ENCODE measurements around the gene C17orf113.
"Not testable (repeated sequence)": the region's sequence is repeated elsewhere in the genome, so short reads cannot be mapped to it uniquely, and the experiment has no call there.

Gene C17orf113

DNA sequence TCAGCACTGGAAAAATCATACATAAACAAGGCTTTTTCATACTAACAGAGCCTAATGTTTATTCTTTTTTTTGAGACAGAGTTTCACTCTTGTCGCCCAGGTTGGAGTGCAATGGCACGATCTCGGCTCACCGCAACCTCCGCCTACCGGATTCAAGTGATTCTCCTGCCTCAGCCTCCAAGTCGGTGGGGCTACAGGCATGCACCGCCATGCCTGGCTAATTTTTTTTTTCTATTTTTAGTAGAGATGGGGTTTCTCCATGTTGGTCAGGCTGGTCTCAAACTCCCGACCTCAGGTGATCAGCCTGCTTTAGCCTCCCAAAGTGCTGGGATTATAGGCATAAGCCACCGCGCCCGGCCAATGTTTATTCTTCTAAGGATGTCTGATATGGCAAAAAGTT lies 36.7 kb downstream of the C17orf113 start:
- H3K4me3 ChIP-seq (ENCODE audit: low read depth, low read length); H3K27ac ChIP-seq (ENCODE audit: low read depth, low read length); H3K27me3 ChIP-seq (ENCODE audit: insufficient read depth, low read length); H2AFZ ChIP-seq (ENCODE audit: low read length, unreplicated experiment); H3K36me3 ChIP-seq (ENCODE audit: insufficient read depth, low read length): not testable (repeated sequence)
- H3K79me2 ChIP-seq (ENCODE audit: control insufficient read depth, insufficient read depth, low read length, unreplicated experiment), result peaks cover 81% of the 10 kb centered on the region
- H3K4me1 ChIP-seq (ENCODE audit: control insufficient read depth, insufficient read depth, low read length, unreplicated experiment), result peaks cover 32% of the 10 kb centered on the region

DNA sequence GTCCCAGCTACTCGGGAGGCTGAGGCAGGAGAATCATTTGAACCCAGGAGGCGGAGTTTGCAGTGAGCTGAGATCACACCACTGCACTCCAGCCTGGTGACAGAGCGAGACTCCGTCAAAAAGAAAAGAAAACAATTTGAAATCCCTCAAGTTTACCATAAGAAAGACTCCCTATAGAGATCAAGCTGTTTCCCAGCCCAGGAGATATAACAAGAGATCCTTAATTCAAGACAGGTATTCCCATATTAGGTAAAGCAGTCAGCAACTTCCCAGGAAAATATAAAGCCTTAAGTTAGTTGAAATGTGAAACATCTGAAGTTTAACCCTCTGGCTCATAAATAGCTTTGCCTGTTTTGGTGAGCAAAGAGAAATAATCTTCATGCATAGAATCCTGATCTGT lies 38.0 kb downstream of the C17orf113 start:
- H3K4me3 ChIP-seq (ENCODE audit: low read depth, low read length); H3K36me3 ChIP-seq (ENCODE audit: insufficient read depth, low read length); H3K27ac ChIP-seq (ENCODE audit: low read depth, low read length); H2AFZ ChIP-seq (ENCODE audit: low read length, unreplicated experiment); H3K27me3 ChIP-seq (ENCODE audit: insufficient read depth, low read length): not testable (repeated sequence)
- peaks cover 92% of the 10 kb centered on the region for H3K79me2 ChIP-seq (ENCODE audit: control insufficient read depth, insufficient read depth, low read length, unreplicated experiment)
- peaks cover 32% of the 10 kb centered on the region for H3K4me1 ChIP-seq (ENCODE audit: control insufficient read depth, insufficient read depth, low read length, unreplicated experiment)

DNA sequence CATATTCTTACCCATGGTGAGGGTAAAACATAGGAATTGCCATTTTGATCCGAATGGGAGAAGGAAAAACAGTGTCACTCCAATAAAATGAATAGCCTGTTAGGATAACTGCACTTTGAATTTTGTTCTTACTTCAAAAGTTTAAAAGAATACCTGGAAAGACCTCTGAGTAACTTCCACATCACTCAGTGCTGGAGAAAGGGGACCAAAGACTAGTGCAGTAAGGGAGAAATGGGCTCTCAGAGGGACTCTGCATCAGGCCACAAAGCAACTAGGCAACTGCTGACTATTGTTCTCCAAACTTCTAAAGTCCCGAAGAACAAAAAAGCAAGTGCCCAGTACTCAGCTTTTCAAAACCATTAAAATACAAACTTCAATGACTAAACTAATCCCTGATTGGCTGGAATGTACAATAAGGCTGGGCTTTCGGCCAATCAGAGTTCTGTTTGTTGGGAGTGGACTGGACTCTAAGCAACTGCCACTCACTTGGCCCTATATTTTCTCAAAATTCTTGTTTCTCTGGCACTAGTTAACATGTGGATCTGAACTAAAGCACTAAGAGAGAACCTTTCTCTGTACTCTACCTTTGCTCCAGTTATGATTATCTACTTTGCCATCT lies 39.4 kb downstream of the C17orf113 start:
- H2AFZ ChIP-seq (ENCODE audit: low read length, unreplicated experiment), result no peak overlapping the region
- H3K4me3 ChIP-seq (ENCODE audit: low read depth, low read length), result peak overlapping the region; percentile 49
- H3K79me2 ChIP-seq (ENCODE audit: control insufficient read depth, insufficient read depth, low read length, unreplicated experiment), result peaks cover 92% of the 10 kb centered on the region
- no peaks in the 10 kb centered on the region for H3K27me3 ChIP-seq (ENCODE audit: insufficient read depth, low read length)
- H3K4me1 ChIP-seq (ENCODE audit: control insufficient read depth, insufficient read depth, low read length, unreplicated experiment), result peaks cover 36% of the 10 kb centered on the region
- H3K27ac ChIP-seq (ENCODE audit: low read depth, low read length), result peak overlapping the region; percentile 57
- H3K36me3 ChIP-seq (ENCODE audit: insufficient read depth, low read length), result peaks cover 3% of the 10 kb centered on the region; the same call in 1 of the 2 replicates

DNA sequence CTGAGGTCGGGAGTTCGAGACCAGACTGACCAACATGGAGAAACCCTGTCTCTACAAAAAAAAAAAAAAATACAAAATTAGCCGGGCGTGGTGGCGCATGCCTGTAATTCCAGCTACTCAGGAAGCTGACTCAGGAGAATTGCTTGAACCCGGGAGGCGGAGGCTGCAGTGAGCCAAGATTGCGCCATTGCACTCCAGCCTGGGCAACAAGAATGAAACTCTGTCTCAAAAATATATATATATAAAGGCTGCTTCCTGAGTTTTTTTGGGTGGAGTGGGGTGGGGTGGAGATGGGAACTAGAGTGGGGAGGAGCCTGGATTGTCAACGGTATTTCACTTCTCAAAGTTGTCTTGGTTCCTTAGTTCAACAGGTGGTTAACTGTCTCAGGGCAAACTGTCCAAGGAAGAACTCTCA lies 40.1 kb downstream of the C17orf113 start:
- not testable (repeated sequence) for H3K36me3 ChIP-seq (ENCODE audit: insufficient read depth, low read length); H2AFZ ChIP-seq (ENCODE audit: low read length, unreplicated experiment); H3K27me3 ChIP-seq (ENCODE audit: insufficient read depth, low read length)
- Histone ChIP-seq H3K27ac (ENCODE audit: low read depth, low read length) (peak overlapping the region; percentile 57), H3K79me2 (ENCODE audit: control insufficient read depth, insufficient read depth, low read length, unreplicated experiment) (peaks cover 90% of the 10 kb centered on the region), H3K4me3 (ENCODE audit: low read depth, low read length) (peak overlapping the region; percentile 49), H3K4me1 (ENCODE audit: control insufficient read depth, insufficient read depth, low read length, unreplicated experiment) (peaks cover 39% of the 10 kb centered on the region)

DNA sequence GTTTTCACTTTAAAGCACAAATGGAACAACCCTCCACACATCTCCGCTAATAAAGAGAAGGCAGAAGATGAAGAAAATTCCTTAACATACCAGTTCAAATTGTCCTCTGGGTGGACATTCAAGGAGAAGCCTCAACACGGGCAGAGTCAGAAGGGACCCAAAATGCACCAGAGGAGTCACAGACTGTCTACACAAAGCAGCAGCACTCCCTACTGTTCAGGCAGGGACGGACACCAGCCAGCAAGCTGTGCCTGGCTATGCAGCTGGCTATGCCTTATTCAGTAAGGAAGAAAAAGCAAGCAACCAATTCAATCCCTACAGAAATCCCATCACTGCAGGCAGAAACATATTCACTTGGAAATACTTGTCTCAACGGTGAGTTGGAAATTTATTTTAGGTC lies 41.2 kb downstream of the C17orf113 start:
- Histone ChIP-seq H3K79me2 (ENCODE audit: control insufficient read depth, insufficient read depth, low read length, unreplicated experiment) (peaks cover 90% of the 10 kb centered on the region), H3K36me3 (ENCODE audit: insufficient read depth, low read length) (peaks cover 3% of the 10 kb centered on the region; the same call in 1 of the 2 replicates), H3K4me3 (ENCODE audit: low read depth, low read length) (no peak overlapping the region), H3K27me3 (ENCODE audit: insufficient read depth, low read length) (no peaks in the 10 kb centered on the region), H3K4me1 (ENCODE audit: control insufficient read depth, insufficient read depth, low read length, unreplicated experiment) (peaks cover 44% of the 10 kb centered on the region), H3K27ac (ENCODE audit: low read depth, low read length) (no peak overlapping the region; the same call in 1 of the 2 replicates), H2AFZ (ENCODE audit: low read length, unreplicated experiment) (no peak overlapping the region)

DNA sequence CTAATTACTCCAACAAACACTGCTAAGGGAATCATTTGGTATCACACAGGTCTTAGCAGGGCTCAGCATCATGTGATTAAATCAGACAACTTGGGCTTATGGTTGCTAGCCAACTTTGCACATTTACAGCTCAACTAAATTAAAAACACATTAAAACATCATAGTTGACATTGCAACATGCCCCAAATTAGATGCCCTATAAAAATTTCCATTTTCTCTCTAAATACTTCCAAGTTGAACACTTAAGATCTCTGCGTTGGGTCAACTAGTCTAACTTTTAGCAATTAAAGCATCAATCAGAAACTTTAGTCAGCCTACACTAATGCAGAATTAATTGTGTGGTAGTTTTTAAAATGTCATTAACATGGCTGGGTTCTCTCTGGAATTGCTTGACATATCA lies 45.2 kb downstream of the C17orf113 start:
- Histone ChIP-seq H3K4me1 (ENCODE audit: control insufficient read depth, insufficient read depth, low read length, unreplicated experiment) (peaks cover 43% of the 10 kb centered on the region), H3K36me3 (ENCODE audit: insufficient read depth, low read length) (peaks cover 14% of the 10 kb centered on the region; the same call in 1 of the 2 replicates), H3K4me3 (ENCODE audit: low read depth, low read length) (no peak overlapping the region), H3K27ac (ENCODE audit: low read depth, low read length) (no peak overlapping the region), H3K27me3 (ENCODE audit: insufficient read depth, low read length) (no peaks in the 10 kb centered on the region), H3K79me2 (ENCODE audit: control insufficient read depth, insufficient read depth, low read length, unreplicated experiment) (peaks cover 91% of the 10 kb centered on the region), H2AFZ (ENCODE audit: low read length, unreplicated experiment) (no peak overlapping the region)

DNA sequence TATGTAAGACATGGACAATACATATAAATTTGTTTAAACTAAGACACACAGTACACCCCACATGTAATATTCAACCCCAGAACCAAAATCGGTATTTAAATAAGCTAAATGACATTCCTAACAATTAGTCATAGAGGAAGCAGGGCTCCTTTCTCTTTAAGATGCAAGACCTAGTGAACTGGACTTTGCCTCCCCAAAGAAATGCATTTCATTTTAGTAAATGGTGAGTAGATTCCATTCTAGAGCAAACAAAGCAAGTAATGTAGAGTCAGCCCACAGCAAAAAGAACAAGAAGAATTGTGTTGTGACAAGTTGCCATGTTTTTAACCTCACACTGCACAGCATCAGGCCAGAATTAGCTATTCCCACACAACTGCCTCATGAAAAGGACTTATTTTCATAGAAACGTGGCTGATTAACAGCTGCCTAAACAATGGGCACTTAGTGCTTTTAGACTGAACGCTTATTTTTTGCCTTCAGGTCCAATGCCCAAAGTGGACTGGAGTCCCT lies 47.6 kb downstream of the C17orf113 start:
- Histone ChIP-seq H2AFZ (ENCODE audit: low read length, unreplicated experiment) (no peak overlapping the region), H3K79me2 (ENCODE audit: control insufficient read depth, insufficient read depth, low read length, unreplicated experiment) (peaks cover 76% of the 10 kb centered on the region), H3K4me3 (ENCODE audit: low read depth, low read length) (peak overlapping the region; percentile 15; the same call in 1 of the 2 replicates), H3K27ac (ENCODE audit: low read depth, low read length) (peak overlapping the region; percentile 9; the same call in 1 of the 2 replicates), H3K36me3 (ENCODE audit: insufficient read depth, low read length) (peaks cover 17% of the 10 kb centered on the region; the same call in 1 of the 2 replicates), H3K27me3 (ENCODE audit: insufficient read depth, low read length) (no peaks in the 10 kb centered on the region), H3K4me1 (ENCODE audit: control insufficient read depth, insufficient read depth, low read length, unreplicated experiment) (peaks cover 32% of the 10 kb centered on the region)

DNA sequence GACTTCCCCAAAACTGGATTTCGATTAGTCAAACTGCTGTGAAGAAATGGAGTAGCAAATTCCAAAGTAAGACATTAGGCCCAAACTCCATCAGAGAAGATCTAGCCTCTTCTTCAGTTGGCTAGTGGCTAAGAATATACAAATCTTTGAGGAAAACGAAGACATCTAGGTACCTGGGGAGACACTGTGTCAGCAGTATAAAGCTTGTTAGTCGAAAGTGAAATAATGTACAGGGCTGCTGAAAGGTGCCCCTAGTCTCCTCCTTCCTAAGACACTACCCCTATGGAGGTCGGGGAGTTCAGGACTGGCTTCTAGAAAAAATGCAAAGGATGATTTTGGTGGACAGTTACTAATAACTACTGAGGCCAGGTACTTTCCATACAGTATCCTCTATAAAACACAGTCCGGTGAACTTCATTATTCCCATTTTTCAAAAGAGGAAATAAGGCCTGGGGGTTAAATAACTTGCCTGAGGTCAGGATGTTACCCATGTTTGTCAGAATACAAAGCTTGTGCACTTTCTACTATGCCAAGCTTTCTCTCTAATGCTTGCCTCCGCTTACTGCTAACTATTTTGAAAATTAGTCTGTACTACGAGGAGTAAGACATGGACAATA lies 48.1 kb downstream of the C17orf113 start:
- Histone ChIP-seq H3K4me3 (ENCODE audit: low read depth, low read length) (no peak overlapping the region), H3K79me2 (ENCODE audit: control insufficient read depth, insufficient read depth, low read length, unreplicated experiment) (peaks cover 74% of the 10 kb centered on the region), H3K36me3 (ENCODE audit: insufficient read depth, low read length) (peaks cover 21% of the 10 kb centered on the region; the same call in 1 of the 2 replicates), H3K27me3 (ENCODE audit: insufficient read depth, low read length) (no peaks in the 10 kb centered on the region), H3K27ac (ENCODE audit: low read depth, low read length) (no peak overlapping the region), H2AFZ (ENCODE audit: low read length, unreplicated experiment) (no peak overlapping the region), H3K4me1 (ENCODE audit: control insufficient read depth, insufficient read depth, low read length, unreplicated experiment) (peaks cover 37% of the 10 kb centered on the region)

DNA sequence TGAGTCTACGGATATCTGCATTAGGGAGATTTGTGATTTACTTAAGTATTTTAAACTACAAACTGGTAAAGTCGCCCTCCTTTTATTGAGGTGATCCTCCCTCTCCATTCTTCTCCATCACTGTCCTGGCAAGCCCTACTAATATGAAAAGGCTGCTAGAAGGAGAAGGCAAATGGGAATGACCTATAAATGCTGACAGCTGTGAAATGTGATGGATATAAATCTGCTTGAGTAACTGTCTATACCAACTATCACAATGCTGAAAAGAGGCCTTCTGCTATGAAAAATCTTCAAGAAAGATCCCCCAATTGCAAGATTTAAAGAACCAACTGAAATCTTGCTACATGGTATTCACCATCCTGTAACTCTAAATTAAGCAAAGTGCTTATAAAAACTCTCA lies 48.7 kb downstream of the C17orf113 start:
- Histone ChIP-seq H3K27me3 (ENCODE audit: insufficient read depth, low read length) (no peaks in the 10 kb centered on the region), H3K36me3 (ENCODE audit: insufficient read depth, low read length) (peaks cover 27% of the 10 kb centered on the region), H3K79me2 (ENCODE audit: control insufficient read depth, insufficient read depth, low read length, unreplicated experiment) (peaks cover 70% of the 10 kb centered on the region), H3K4me1 (ENCODE audit: control insufficient read depth, insufficient read depth, low read length, unreplicated experiment) (peaks cover 39% of the 10 kb centered on the region), H3K27ac (ENCODE audit: low read depth, low read length) (no peak overlapping the region), H3K4me3 (ENCODE audit: low read depth, low read length) (no peak overlapping the region), H2AFZ (ENCODE audit: low read length, unreplicated experiment) (no peak overlapping the region)

DNA sequence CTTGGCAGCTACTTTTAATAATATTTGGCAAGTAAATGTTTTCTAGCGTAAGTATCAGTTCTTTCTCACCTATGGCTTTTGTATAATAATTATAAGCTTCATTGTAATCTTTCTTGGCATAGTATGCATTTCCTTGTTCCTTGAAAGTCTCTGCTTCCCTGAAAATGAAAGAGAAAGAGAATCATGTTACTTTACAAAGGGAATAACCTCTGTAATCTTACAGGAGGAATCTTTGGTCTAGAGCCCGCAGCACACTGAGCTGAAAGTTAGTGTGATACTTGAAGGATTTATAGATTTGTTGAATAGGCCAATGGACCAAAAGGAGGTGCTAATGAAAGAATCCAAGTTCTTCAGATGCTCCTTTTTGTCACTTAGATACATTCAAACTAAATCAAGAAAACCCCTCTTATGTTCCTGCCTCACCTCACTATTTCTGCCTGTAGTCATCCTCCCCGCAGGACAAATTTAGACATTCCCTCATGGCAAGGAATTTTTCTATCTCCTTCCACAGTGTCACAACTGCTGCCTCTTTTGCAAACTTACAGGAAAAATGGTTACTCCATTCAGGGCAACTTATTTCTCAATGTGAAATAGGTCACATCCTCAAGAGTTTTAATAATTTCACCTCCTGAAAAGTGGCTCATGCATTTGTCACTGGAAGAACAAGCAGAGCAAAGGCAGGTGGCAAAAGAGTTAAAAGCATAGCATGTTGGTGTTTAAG lies 49.8 kb downstream of the C17orf113 start:
- no peaks in the 10 kb centered on the region for H3K27me3 ChIP-seq (ENCODE audit: insufficient read depth, low read length)
- no peak overlapping the region; the same call in 1 of the 2 replicates for H3K27ac ChIP-seq (ENCODE audit: low read depth, low read length)
- no peak overlapping the region for H2AFZ ChIP-seq (ENCODE audit: low read length, unreplicated experiment)
- H3K4me3 ChIP-seq (ENCODE audit: low read depth, low read length), result no peak overlapping the region
- H3K4me1 ChIP-seq (ENCODE audit: control insufficient read depth, insufficient read depth, low read length, unreplicated experiment), result peaks cover 48% of the 10 kb centered on the region
- H3K36me3 ChIP-seq (ENCODE audit: insufficient read depth, low read length), result peaks cover 34% of the 10 kb centered on the region
- H3K79me2 ChIP-seq (ENCODE audit: control insufficient read depth, insufficient read depth, low read length, unreplicated experiment), result peaks cover 64% of the 10 kb centered on the region

Measured in ACC112 (cell line).